HPDE6-E6E7 (cell line): ENCODE measurements around the gene RPL10.

Source experiments
- DNase-seq: peaks from one replicate; pipeline ENCODE4 v3.0.0; 2011; ENCODE audit warnings: missing footprints; ENCODE audit errors: extremely low spot score

RPL10 gene

GRCh38 chrX:154362085-154362742 is 36.0 kb upstream of the RPL10 start:
- no peak for DNase-seq

- no peak for DNase-seq
These were observed 34.3 kb upstream of the RPL10 start for GRCh38 chrX:154363706-154364439.

- DNase-seq, result no peak
These were observed 33.1 kb upstream of the RPL10 start for GRCh38 chrX:154365052-154365600.

- DNase-seq, result no peak
These were observed 32.0 kb upstream of the RPL10 start for GRCh38 chrX:154365997-154366665.

- no peak for DNase-seq
These were observed 31.5 kb upstream of the RPL10 start for GRCh38 chrX:154366666-154367055.

GRCh38 chrX:154367474-154368308 is 30.5 kb upstream of the RPL10 start:
- DNase-seq, result no peak

- DNase-seq, result peak; percentile 87
These were observed 29.3 kb upstream of the RPL10 start for GRCh38 chrX:154368630-154369448.

- DNase-seq, result peak; percentile 80
These were observed 28.5 kb upstream of the RPL10 start for GRCh38 chrX:154369449-154370299.

GRCh38 chrX:154370300-154371016 is 27.7 kb upstream of the RPL10 start:
- no peak for DNase-seq

GRCh38 chrX:154371017-154371788 is 27.0 kb upstream of the RPL10 start:
- no peak for DNase-seq

- no peak for DNase-seq
These were observed 26.3 kb upstream of the RPL10 start for GRCh38 chrX:154371789-154372300.

GRCh38 chrX:154372612-154373022 is 25.6 kb upstream of the RPL10 start:
- no peak for DNase-seq

- peak; percentile 81 for DNase-seq
These were observed 24.6 kb upstream of the RPL10 start for GRCh38 chrX:154373340-154374306.

- no peak for DNase-seq
These were observed 23.6 kb upstream of the RPL10 start, which contains the start of gene FLNA for GRCh38 chrX:154374313-154375155. TSS of gene FLNA (minus strand) at chrX:154374634. CDS start at chrX:154371245, 3,389 bp downstream.

- DNase-seq, result no peak
These were observed 23.0 kb upstream of the RPL10 start for GRCh38 chrX:154375156-154375504.

GRCh38 chrX:154376774-154377173 is 21.4 kb upstream of the RPL10 start:
- no peak for DNase-seq
